ENCODE data around the gene AWAT2. TPM values are rescaled to one million over a fixed set of nuclear protein-coding genes. Genes with fewer than 3 reads are reported as not detected.

Gene AWAT2
- total and polyA plus RNA-seq, 9 of the 15 experiments (the other 6 are each of a cell fraction or from before 2014, with no cell fraction given) = not detected

- no peak for DNase-seq (ENCODE audit: extremely low read depth in 1 of 4, low spot score in 3 of 4)
- POLR2A ChIA-PET = interaction anchor here (0.5 kb wide), 1 partner anchor 370 kb away, joined by 3 read pairs; no protein-coding TSS in a partner anchor
- Histone ChIP-seq H3K4me3 (no peak overlapping the region), H3K79me2 (ENCODE audit: control insufficient read depth, insufficient read depth, low read length) (no peaks in the 10 kb centered on the region), H2AFZ (ENCODE audit: low read depth, low read length) (no peak overlapping the region), H3K4me2 (ENCODE audit: insufficient read depth, low read length) (no peak overlapping the region), H4K20me1 (replicated peaks; ENCODE audit: control insufficient read depth, insufficient read depth, low read length) (no peaks in the 10 kb centered on the region; the same call in 1 of the 2 replicates), H3K9ac (ENCODE audit: insufficient read depth in 1 of 2, low read depth in 2 of 2, low read length in 2 of 2) (no peak overlapping the region), H3K9me3 (replicated peaks; ENCODE audit: control insufficient read depth, insufficient read depth, low read depth, low read length) (no peaks in the 10 kb centered on the region), H3K9me1 (ENCODE audit: control insufficient read depth, insufficient read depth, low read length) (no peaks in the 10 kb centered on the region), H3K36me3 (ENCODE audit: control insufficient read depth, insufficient read depth, low read length) (no peaks in the 10 kb centered on the region), H3K27me3 (ENCODE audit: control insufficient read depth in 2 of 2, insufficient read depth in 2 of 2, low read length in 2 of 2) (peaks cover 0 to 4% of the 10 kb centered on the region in 2 experiments; a peak in 1 of 5 replicates), H3K27ac (ENCODE audit: extremely low read depth, low read depth, low read length) (no peak overlapping the region), H3K4me1 (replicated peaks in 1 of 2; ENCODE audit: control insufficient read depth in 2 of 2, insufficient read depth in 2 of 2, low read length in 2 of 2) (no peaks in the 10 kb centered on the region; a peak in 1 of 5 replicates)
- ATAC-seq = no peak
- CTCF ChIA-PET (ENCODE audit: low intra/inter-chr PET ratio) = no interaction called here
- 0% methylated on average over 1 of the region's 1 CpG for WGBS (ENCODE audit: insufficient coverage, low coverage, missing lambda C conversion rate)
- no TSS peak for BruUV-seq (replicated peaks)
- in situ Hi-C loops (cut with MboI) (loop anchor here (25.0 kb wide), 1 partner anchor 502 kb away; no protein-coding TSS in a partner anchor), intact Hi-C loops (cut with micrococcal nuclease) (loop anchor here (10.0 kb wide), 2 partner anchors 396 to 614 kb away; no protein-coding TSS in a partner anchor)
- TF ChIP-seq NFIC (IDR thresholded peaks at IDR 0.05) (peak; percentile 59), ZSCAN32 (CRISPR knock-in tag; IDR thresholded peaks at IDR 0.05) (no peak)
- no peak for FAIRE-seq
Observed at GRCh38 chrX:70038951-70039350, 10.8 kb downstream of the AWAT2 start.

- CTCF ChIA-PET (ENCODE audit: low intra/inter-chr PET ratio) = no interaction called here
- 13% methylated on average over 2 of the region's 2 CpGs for WGBS (ENCODE audit: insufficient coverage, low coverage, missing lambda C conversion rate)
- BruUV-seq (replicated peaks) = no TSS peak
- no peaks in the 10 kb centered on the region; the same call in 1 of the 2 replicates for H4K20me1 ChIP-seq (replicated peaks; ENCODE audit: control insufficient read depth, insufficient read depth, low read length)
- no peaks in the 10 kb centered on the region; a peak in 1 of 5 replicates for H3K4me1 ChIP-seq (replicated peaks in 1 of 2; ENCODE audit: control insufficient read depth in 2 of 2, insufficient read depth in 2 of 2, low read length in 2 of 2)
- FAIRE-seq (no peak), DNase-seq (ENCODE audit: extremely low read depth in 1 of 4, low spot score in 3 of 4) (no peak), ATAC-seq (no peak)
- no peaks in the 10 kb centered on the region for H3K79me2 ChIP-seq (ENCODE audit: control insufficient read depth, insufficient read depth, low read length)
- H3K4me2 ChIP-seq (ENCODE audit: insufficient read depth, low read length) = no peak overlapping the region
- POLR2A ChIA-PET = interaction anchor here (0.5 kb wide), 1 partner anchor 369 kb away, joined by 3 read pairs; no protein-coding TSS in a partner anchor
- intact Hi-C loops (cut with micrococcal nuclease) (loop anchor here (10.0 kb wide), 2 partner anchors 396 to 614 kb away; no protein-coding TSS in a partner anchor), in situ Hi-C loops (cut with MboI) (loop anchor here (25.0 kb wide), 1 partner anchor 501 kb away; no protein-coding TSS in a partner anchor)
- no peaks in the 10 kb centered on the region for H3K9me1 ChIP-seq (ENCODE audit: control insufficient read depth, insufficient read depth, low read length)
- peaks cover 0 to 4% of the 10 kb centered on the region in 2 experiments; a peak in 1 of 5 replicates for H3K27me3 ChIP-seq (ENCODE audit: control insufficient read depth in 2 of 2, insufficient read depth in 2 of 2, low read length in 2 of 2)
- no peaks in the 10 kb centered on the region for H3K36me3 ChIP-seq (ENCODE audit: control insufficient read depth, insufficient read depth, low read length)
- H3K4me3 ChIP-seq = no peak overlapping the region
- H3K9me3 ChIP-seq (replicated peaks; ENCODE audit: control insufficient read depth, insufficient read depth, low read depth, low read length) = no peaks in the 10 kb centered on the region
- no peak overlapping the region for H3K27ac ChIP-seq (ENCODE audit: extremely low read depth, low read depth, low read length)
- no peak overlapping the region for H2AFZ ChIP-seq (ENCODE audit: low read depth, low read length)
- no peak overlapping the region for H3K9ac ChIP-seq (ENCODE audit: insufficient read depth in 1 of 2, low read depth in 2 of 2, low read length in 2 of 2)
- no peak for TF ChIP-seq PTTG1 (tag; IDR thresholded peaks at IDR 0.05; ENCODE audit: low read depth)
- no peak for TF ChIP-seq ZNF184 (CRISPR knock-in tag; IDR thresholded peaks at IDR 0.05)
- TF ChIP-seq L3MBTL2 (IDR thresholded peaks at IDR 0.05) = no peak
- TF ChIP-seq ETS1 (conservative IDR thresholded peaks at IDR 0.05; ENCODE audit: control insufficient read depth, low read depth, low read length) = no peak
- TF ChIP-seq SMARCA4 (IDR thresholded peaks at IDR 0.05) = no peak
- no peak for TF ChIP-seq MTA2 (IDR thresholded peaks at IDR 0.05; ENCODE audit: low read depth)
- no peak for TF ChIP-seq HEY1 (CRISPR knock-in tag; IDR thresholded peaks at IDR 0.05; ENCODE audit: borderline replicate concordance)
- no peak for TF ChIP-seq CC2D1A (IDR thresholded peaks at IDR 0.05)
- no peak for TF ChIP-seq ZFP36 (IDR thresholded peaks at IDR 0.05; ENCODE audit: low read depth, low read length, partially characterized antibody)
- TF ChIP-seq ZNF280B (CRISPR knock-in tag; IDR thresholded peaks at IDR 0.05) = no peak
Observed at GRCh38 chrX:70038515-70038914, 11.2 kb downstream of the AWAT2 start.
